HCT116 (cell line): ENCODE measurements around the gene NSG2. TPM values are rescaled to one million over a fixed set of nuclear protein-coding genes. Genes with fewer than 3 reads are reported as not detected.

Experiments used
- ATAC-seq: fragments of 200-7000 bp; cut with Tn5 transposase; 2 replicates; pipeline ENCODE4 v1.9.1; 2020; ENCODE audit warnings: mild to moderate bottlenecking, moderate library complexity
- BruUV-seq: library from RNA; stranded (reverse); fragments of 400-500 nt; replicated peaks from 2 replicates; lab custom pipeline; 2021; lab: Mats Ljungman, UMichigan
- CTCF ChIA-PET: fragments of 300-600 bp; sonication (Branson Sonifier 250); formaldehyde crosslinking; loops from one replicate; lab custom pipeline; 2021; ENCODE audit warnings: antibody characterized with exemption; lab: Charles Lee
- POLR2A ChIA-PET: fragments of 300-600, 350-600 bp; sonication (Branson Sonifier 250); formaldehyde crosslinking; loops from one replicate; lab custom pipeline; 2021; ENCODE audit warnings: antibody characterized with exemption; lab: Charles Lee
- RAD21 ChIA-PET, 2 experiments: fragments of 300-600 bp; sonication (Branson Sonifier 250); formaldehyde crosslinking; loops; one replicate each; lab custom pipeline; 2023; ENCODE audit warnings: low total read pairs in 2 of 2; ENCODE audit not compliant: uncharacterized antibody in 2 of 2, unreplicated experiment in 2 of 2, low non-redundant PET in 1 of 2; lab: Charles Lee
- DNase-seq: peaks from one replicate; pipeline ENCODE4 v3.0.0-alpha.2; 2010; ENCODE audit warnings: low read depth, low spot score
- H2AFZ ChIP-seq: fragments of 200-600 bp; shearing (Covaris generic), sonication (generic); 2 replicates; pipeline ENCODE4 v1.6.1; 2017; ENCODE audit warnings: low read depth, mixed run types, mixed read lengths, antibody characterized with exemption, low read length; ENCODE audit not compliant: poor library complexity, severe bottlenecking
- H3K27ac ChIP-seq: 2 replicates; pipeline ENCODE4 v1.5.1; 2012; ENCODE audit warnings: low read depth, low read length
- H3K27me3 ChIP-seq: fragments of 200-600 bp; sonication (generic); 2 replicates; pipeline ENCODE4 v1.6.1; 2016; ENCODE audit warnings: mixed run types, low read length, mixed read lengths; ENCODE audit not compliant: insufficient read depth
- H3K36me3 ChIP-seq, 2 experiments: fragments of 200-500 bp in 1 of 2; fragments of 200-600 bp in 1 of 2; sonication (Bioruptor generic) in 1 of 2; sonication (generic) in 1 of 2; 2 replicates each; pipeline versions ENCODE4 v1.5.1 to v1.6.1; 2014 to 2016; ENCODE audit warnings: low read length in 2 of 2, inconsistent platforms in 1 of 2, mixed read lengths in 1 of 2, mixed run types in 1 of 2; ENCODE audit not compliant: insufficient read depth in 2 of 2, control insufficient read depth in 1 of 2
- H3K4me1 ChIP-seq, 2 experiments: fragments of 200-600 bp in 1 of 2; sonication (generic) in 1 of 2; 2 replicates each; pipeline versions ENCODE4 v1.5.1 to v1.6.1; 2012 to 2017; ENCODE audit warnings: low read length in 2 of 2, inconsistent platforms in 1 of 2, mild to moderate bottlenecking in 1 of 2, mixed read lengths in 1 of 2, mixed run types in 1 of 2, moderate library complexity in 1 of 2; ENCODE audit not compliant: insufficient read depth in 2 of 2, control insufficient read depth in 1 of 2
- H3K4me2 ChIP-seq: fragments of 200-600 bp; sonication (generic); 2 replicates; pipeline ENCODE4 v1.6.1; 2017; ENCODE audit warnings: mixed run types, low read length, mixed read lengths
- H3K4me3 ChIP-seq, 2 experiments: fragments of 200-600 bp in 1 of 2; sonication (generic) in 1 of 2; replicated peaks in 1 of 2; 2 replicates each; pipeline ENCODE4 v1.5.1; 2011 to 2016; ENCODE audit warnings: low read length in 2 of 2, control low read depth in 1 of 2, low read depth in 1 of 2, mild to moderate bottlenecking in 1 of 2, mixed read lengths in 1 of 2, mixed run types in 1 of 2
- H3K79me2 ChIP-seq: fragments of 200-600 bp; sonication (generic); 2 replicates; pipeline ENCODE4 v1.6.1; 2017; ENCODE audit warnings: mild to moderate bottlenecking, mixed run types, low read length, moderate library complexity, mixed read lengths; ENCODE audit not compliant: insufficient read depth
- H3K9ac ChIP-seq: fragments of 200-600 bp; sonication (generic); 2 replicates; pipeline ENCODE4 v1.6.1; 2016; ENCODE audit warnings: low read length, mixed read lengths
- H3K9me2 ChIP-seq: fragments of 200-600 bp; sonication (generic), shearing (Covaris generic); 2 replicates; pipeline ENCODE4 v1.6.1; 2017; ENCODE audit warnings: mixed run types, mild to moderate bottlenecking, moderate library complexity; ENCODE audit not compliant: insufficient read depth
- H3K9me3 ChIP-seq, 2 experiments: fragments of 200-500 bp in 1 of 2; fragments of 200-600 bp in 1 of 2; sonication (Bioruptor generic) in 1 of 2; sonication (generic) in 1 of 2; 2 replicates each; pipeline ENCODE4 v1.6.1; 2014 to 2017; ENCODE audit warnings: low read length in 2 of 2, mixed read lengths in 2 of 2, inconsistent platforms in 1 of 2, low read depth in 1 of 2, mild to moderate bottlenecking in 1 of 2, mixed run types in 1 of 2, moderate library complexity in 1 of 2; ENCODE audit not compliant: control insufficient read depth in 1 of 2, insufficient read depth in 1 of 2
- H4K20me1 ChIP-seq: fragments of 200-600 bp; sonication (generic), shearing (Covaris generic); 2 replicates; pipeline ENCODE4 v1.6.1; 2017; ENCODE audit warnings: mixed run types, mild to moderate bottlenecking, moderate library complexity; ENCODE audit not compliant: insufficient read depth
- CBX3 ChIP-seq: IDR thresholded peaks from 2 replicates; pipeline ENCODE4 v1.6.1; 2012; ENCODE audit warnings: low read depth
- EGR1 ChIP-seq: IDR thresholded peaks from 2 replicates; pipeline ENCODE4 v1.6.1; 2012; ENCODE audit warnings: low read depth
- EZH2 ChIP-seq: fragments of 200-600 bp; sonication (generic); IDR thresholded peaks from 2 replicates; pipeline ENCODE4 v1.6.1; 2017; ENCODE audit warnings: antibody characterized with exemption, mixed run types
- EZH2phosphoT487 ChIP-seq: fragments of 200-600 bp; IDR thresholded peaks from 2 replicates; pipeline ENCODE4 v1.6.1; 2018; ENCODE audit warnings: antibody characterized with exemption, borderline replicate concordance
- POLR2AphosphoS5 ChIP-seq: IDR thresholded peaks from 2 replicates; pipeline ENCODE4 v1.6.1; 2011; ENCODE audit warnings: mild to moderate bottlenecking, low read depth, low read length, moderate library complexity
- RAD21 ChIP-seq: IDR thresholded peaks from 2 replicates; pipeline ENCODE4 v1.6.1; 2012; ENCODE audit warnings: low read depth, mild to moderate bottlenecking
- SIN3A ChIP-seq: IDR thresholded peaks from 2 replicates; pipeline ENCODE4 v1.6.1; 2012; ENCODE audit warnings: low read depth
- SP1 ChIP-seq: IDR thresholded peaks from 2 replicates; pipeline ENCODE4 v1.6.1; 2012; ENCODE audit warnings: low read depth
- SRF ChIP-seq: IDR thresholded peaks from 2 replicates; pipeline ENCODE4 v1.6.1; 2012; ENCODE audit warnings: low read depth
- TCF7L2 ChIP-seq: IDR thresholded peaks from 2 replicates; pipeline ENCODE4 v1.7.0; 2011; ENCODE audit warnings: borderline replicate concordance, inconsistent platforms; ENCODE audit not compliant: insufficient read depth, insufficient read length; ENCODE audit errors: extremely low read depth
- ZNF274 ChIP-seq: fragments of 200-500 bp; sonication (Bioruptor generic); IDR thresholded peaks from 2 replicates; pipeline ENCODE4 v1.6.1; 2014; ENCODE audit warnings: mild to moderate bottlenecking, low read depth, low read length, inconsistent platforms
- intact Hi-C: fragments of 100-400 bp; cut with micrococcal nuclease; formaldehyde crosslinking; loops from 2 replicates; pipeline ENCODE4 v1.10.0; 2022
- total RNA-seq: library from RNA; stranded (reverse); gene quantifications from one replicate; pipeline ENCODE4 v1.2.1, GENCODE V29; 2021; ENCODE audit not compliant: unreplicated experiment
- TF ChIP-seq, protein P1 (sequence below): IDR thresholded peaks from 2 replicates; pipeline ENCODE4 v1.6.1; 2012

Gene NSG2
- total RNA-seq, 1 experiment from 2014 or later = not detected

GRCh38 chr5:174052636-174053035 lies 7.1 kb downstream of the NSG2 start:
- Histone ChIP-seq H3K4me2 (no peak overlapping the region), H4K20me1 (no peaks in the 10 kb centered on the region), H3K9me3 (no peaks in the 10 kb centered on the region), H3K36me3 (no peaks in the 10 kb centered on the region), H3K9ac (no peak overlapping the region), H3K27ac (no peak overlapping the region), H3K4me1 (no peaks in the 10 kb centered on the region; a peak in 1 of 4 replicates), H3K9me2 (no peaks in the 10 kb centered on the region), H3K79me2 (no peaks in the 10 kb centered on the region), H2AFZ (no peak overlapping the region), H3K4me3 (no peak overlapping the region), H3K27me3 (peaks cover 8% of the 10 kb centered on the region; the same call in 1 of the 2 replicates)
- DNase-seq = no peak
- BruUV-seq = no TSS peak
- no peak for ATAC-seq
- ChIA-PET POLR2A (no interaction called here), CTCF (interaction anchor here (2.6 kb wide), 1 partner anchor 7 kb away, joined by 9 read pairs; the partner anchor contains the start of gene NSG2), RAD21 (no interaction called here)
- no peak for TF ChIP-seq SIN3A
- no peak for TF ChIP-seq EZH2phosphoT487
- no peak for TF ChIP-seq SP1
- no peak for TF ChIP-seq RAD21
- no peak for TF ChIP-seq ZNF274
- TF ChIP-seq EGR1 = no peak
- TF ChIP-seq, protein P1, sequence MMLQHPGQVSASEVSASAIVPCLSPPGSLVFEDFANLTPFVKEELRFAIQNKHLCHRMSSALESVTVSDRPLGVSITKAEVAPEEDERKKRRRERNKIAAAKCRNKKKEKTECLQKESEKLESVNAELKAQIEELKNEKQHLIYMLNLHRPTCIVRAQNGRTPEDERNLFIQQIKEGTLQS = no peak
- no peak for TF ChIP-seq SRF
- TF ChIP-seq POLR2AphosphoS5 = no peak
- TF ChIP-seq CBX3 = no peak
- no peak for TF ChIP-seq TCF7L2
- TF ChIP-seq EZH2 = no peak
- intact Hi-C loops = no loop called here
